NAMALWA (cell line): ENCODE results near the gene RALA.
"Not testable (repeated sequence)": the region's sequence is repeated elsewhere in the genome, so short reads cannot be mapped to it uniquely, and the experiment has no call there.

ENCODE experiments used
- DNase-seq: peaks from one replicate; pipeline ENCODE4 v3.0.0-alpha.2; 2015; ENCODE audit warnings: low spot score

RALA gene

GRCh38 chr7:39732837-39733804 lies 109.7 kb downstream of the RALA start:
- peak; percentile 100 for DNase-seq

GRCh38 chr7:39733881-39734632 lies 110.7 kb downstream of the RALA start:
- peak; percentile 63 for DNase-seq

- DNase-seq, result no peak
These were observed 111.2 kb downstream of the RALA start for GRCh38 chr7:39734633-39735004.

DNA sequence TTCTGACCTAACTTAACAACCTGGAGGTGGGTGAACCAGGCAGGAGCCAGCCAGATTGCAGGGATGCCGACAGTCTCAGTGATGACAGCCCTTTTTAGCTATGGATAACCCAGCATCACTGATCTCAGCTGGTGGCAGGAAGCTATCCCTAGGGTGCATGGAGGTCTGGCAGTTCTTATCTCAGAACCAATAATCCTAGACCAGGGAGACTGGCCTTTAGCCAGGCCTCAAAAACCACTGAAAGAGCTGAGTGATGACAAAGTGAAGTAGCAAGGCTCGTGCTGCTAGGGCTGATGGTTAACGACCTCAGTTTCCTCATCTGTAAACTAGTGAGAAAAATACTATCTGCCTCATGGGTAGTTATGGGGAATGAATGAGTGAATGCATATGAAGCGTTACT lies 112.5 kb downstream of the RALA start:
- DNase-seq, result no peak

DNA sequence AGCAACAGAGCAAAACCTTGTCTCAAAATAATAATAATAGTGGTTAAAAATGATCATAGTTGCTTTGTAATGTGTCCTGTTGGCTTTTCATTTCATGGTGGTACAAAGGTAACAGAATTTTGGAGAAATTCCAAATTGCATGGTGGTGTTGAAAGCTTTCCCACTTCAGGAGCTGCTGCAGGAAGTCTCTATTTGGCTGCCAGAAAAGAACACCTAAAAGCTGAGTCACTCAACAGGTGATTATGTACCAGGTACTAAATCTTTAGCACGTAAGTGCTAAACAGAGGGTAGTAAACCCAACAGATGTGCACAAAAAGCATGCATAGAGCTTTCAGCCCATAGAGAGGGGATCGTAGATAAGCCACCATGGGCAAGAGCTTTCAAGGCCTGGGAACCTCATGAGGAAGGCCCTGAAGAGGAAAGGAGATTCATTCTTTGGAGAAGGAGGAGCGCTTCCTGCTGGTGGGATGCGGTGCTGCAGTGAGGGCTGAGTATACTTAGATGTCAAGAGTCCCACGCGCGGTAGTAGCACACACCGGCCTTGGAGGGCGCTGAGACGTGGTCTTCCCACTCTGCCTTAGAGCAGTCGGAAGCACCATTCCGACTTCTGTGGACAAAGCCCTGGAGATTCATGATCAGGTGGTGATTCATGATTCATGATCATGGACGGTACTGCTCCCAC lies 118.7 kb downstream of the RALA start:
- DNase-seq, result peak; percentile 51

DNA sequence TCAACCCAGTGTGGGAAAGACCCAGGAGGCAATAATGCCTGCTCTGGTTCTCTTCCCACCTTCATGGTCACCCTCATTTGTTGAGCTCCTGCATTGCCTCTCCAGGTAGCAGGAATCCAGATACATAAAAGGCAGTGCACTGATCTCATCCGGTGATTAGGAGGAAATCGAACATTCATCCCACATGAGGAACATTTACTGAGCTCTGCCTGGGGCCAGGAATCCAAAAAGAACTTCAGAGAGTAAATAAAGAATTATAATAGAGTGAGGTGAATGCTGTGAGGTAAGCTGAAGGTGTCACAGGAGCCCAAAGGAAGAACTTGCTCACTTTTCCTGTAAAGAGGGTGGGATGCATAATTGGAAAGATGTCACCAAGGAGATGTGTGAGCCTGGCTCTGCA lies 121.2 kb downstream of the RALA start:
- no peak for DNase-seq

GRCh38 chr7:39745320-39745719 lies 121.9 kb downstream of the RALA start:
- no peak for DNase-seq

- DNase-seq, result peak; percentile 78
These were observed 122.9 kb downstream of the RALA start for GRCh38 chr7:39746103-39746819.

DNA sequence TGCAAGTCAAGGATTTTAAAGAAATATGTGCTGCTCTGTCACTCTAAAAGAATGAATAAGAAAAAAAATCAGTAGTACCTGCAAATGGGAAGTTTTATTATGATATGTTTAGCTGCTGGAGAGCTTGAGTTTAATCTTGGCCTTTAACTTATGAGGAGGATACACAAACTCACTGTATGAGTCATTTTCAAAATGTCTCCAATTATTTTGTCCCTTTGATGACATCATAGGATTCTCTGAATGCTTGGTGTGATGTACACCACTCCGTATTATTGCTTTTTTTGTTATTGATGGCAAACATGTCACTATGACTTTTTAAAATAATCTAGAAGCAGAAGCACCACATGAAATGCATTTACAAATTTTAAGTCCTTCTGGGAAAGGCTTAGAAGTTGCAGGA lies 125.8 kb downstream of the RALA start:
- DNase-seq, result no peak

DNA sequence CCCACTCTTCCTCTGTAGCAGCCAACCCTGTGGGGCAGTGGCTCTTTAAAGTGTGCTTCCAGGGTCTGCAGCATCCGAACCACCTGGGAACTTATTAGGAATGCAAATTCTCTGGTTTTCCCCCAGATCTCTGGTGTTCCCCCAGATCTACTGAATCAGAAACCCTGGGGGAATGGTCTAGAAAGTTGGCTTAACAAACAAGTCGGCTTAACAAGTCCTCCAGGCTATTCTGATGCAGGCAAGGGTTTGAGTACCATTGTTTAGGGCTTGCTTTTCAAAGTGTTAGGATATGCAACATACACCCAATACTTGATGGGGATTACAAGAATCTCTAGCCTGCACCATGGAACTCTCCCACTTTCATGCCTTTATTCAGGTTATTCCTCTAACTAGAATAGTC lies 126.3 kb downstream of the RALA start:
- DNase-seq, result no peak

GRCh38 chr7:39750253-39751077 lies 127.1 kb downstream of the RALA start:
- no peak for DNase-seq

- not testable (repeated sequence) for DNase-seq
These were observed 129.9 kb downstream of the RALA start for GRCh38 chr7:39753237-39753636.

DNA sequence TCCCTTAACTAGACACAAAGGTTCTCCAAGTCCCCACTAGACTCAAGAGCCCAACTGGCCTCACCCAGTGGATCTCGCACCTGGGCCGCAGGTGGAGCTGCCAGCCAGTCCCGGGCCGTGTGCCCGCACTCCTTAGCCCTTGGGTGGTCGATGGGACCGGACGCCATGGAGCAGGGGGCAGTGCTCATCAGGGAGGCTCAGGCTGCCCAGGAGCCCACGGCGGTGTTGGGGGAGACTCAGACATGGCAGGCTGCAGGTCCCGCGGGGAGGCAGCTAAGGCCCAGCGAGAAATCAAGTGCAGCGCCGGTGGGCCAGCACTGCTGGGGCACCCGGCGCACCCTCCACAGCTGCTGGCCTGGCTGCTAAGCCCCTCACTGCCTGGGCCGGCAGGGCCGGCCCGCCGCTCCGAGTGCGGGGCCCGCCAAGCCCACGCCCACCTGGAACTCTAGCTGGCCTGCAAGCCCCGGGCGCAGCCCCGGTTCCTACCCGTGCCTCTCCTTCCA lies 130.5 kb downstream of the RALA start:
- no peak for DNase-seq

- DNase-seq, result no peak
These were observed 131.2 kb downstream of the RALA start for GRCh38 chr7:39754326-39755120.

DNA sequence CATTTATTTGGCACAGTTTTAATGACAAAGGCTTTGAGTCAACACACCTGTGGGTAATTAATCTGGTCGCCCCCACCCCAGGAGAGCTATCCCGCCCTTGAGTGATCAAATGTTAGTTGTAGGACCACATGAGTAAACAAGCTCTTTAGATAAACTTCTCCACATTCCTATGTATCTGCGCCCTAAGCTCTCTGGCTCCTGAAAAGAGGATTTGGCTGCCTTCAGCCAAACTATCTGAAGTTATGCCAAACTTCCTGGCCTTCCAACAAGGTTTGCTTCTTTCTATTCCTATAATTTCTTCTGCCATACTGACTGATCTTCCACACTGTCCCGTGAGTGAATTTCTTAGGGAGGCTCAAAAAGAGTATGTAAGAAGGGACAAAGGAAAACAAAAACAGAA lies 134.2 kb downstream of the RALA start:
- DNase-seq, result no peak
